ENCODE measurements around the gene MTUS2. TPM values are rescaled to one million over a fixed set of nuclear protein-coding genes. Genes with fewer than 3 reads are reported as not detected.

The MTUS2 gene
- total and polyA plus RNA-seq, 9 of the 15 experiments (the other 6 are each of a cell fraction or from before 2014, with no cell fraction given) = 0.01 to 0.28 (median 0.06) TPM; not detected in 1

- TF ChIP-seq MGA (IDR thresholded peaks at IDR 0.05) (peak; percentile 41; the same call in 1 of the 2 replicates), TSC22D4 (tag; IDR thresholded peaks at IDR 0.05) (no peak), BACH1 (tag; IDR thresholded peaks at IDR 0.05) (no peak), ZFP1 (CRISPR knock-in tag; IDR thresholded peaks at IDR 0.05) (no peak), ZNF75A (CRISPR knock-in tag; IDR thresholded peaks at IDR 0.05) (no peak), PREB (CRISPR knock-in tag; IDR thresholded peaks at IDR 0.05) (no peak), RBM15 (IDR thresholded peaks at IDR 0.05; ENCODE audit: insufficient read depth, low read length) (no peak), NR2C2 (CRISPR knock-in tag; IDR thresholded peaks at IDR 0.05) (no peak), NR2C2 (tag; IDR thresholded peaks at IDR 0.05) (no peak), CBFA2T2 (conservative IDR thresholded peaks at IDR 0.05) (no peak), ARHGAP35 (IDR thresholded peaks at IDR 0.05; ENCODE audit: partially characterized antibody) (no peak), SIRT6 (IDR thresholded peaks at IDR 0.05; ENCODE audit: low read depth, low read length) (no peak), ZNF717 (CRISPR knock-in tag; IDR thresholded peaks at IDR 0.05) (no peak), ZBTB9 (CRISPR knock-in tag; IDR thresholded peaks at IDR 0.05) (no peak), MAFG (tag; conservative IDR thresholded peaks at IDR 0.05) (no peak), HDAC2 (IDR thresholded peaks at IDR 0.05) (no peak), GABPB1 (CRISPR knock-in tag; IDR thresholded peaks at IDR 0.05) (peak; percentile 29; the same call in 1 of the 2 replicates)
Measured at GRCh38 chr13:29454931-29455481, 634.9 kb downstream of the MTUS2 start (continued).

Measured in K562 (cell line).